GM18907 (cell line): ENCODE measurements around the gene AP1G1.
"Not testable (repeated sequence)": the region's sequence is repeated elsewhere in the genome, so short reads cannot be mapped to it uniquely, and the experiment has no call there.

ENCODE experiments used
- ATAC-seq: cut with Tn5 transposase; IDR thresholded peaks from one replicate; pipeline ENCODE4 v1.9.1; 2021; ENCODE audit warnings: mild to moderate bottlenecking, moderate library complexity; ENCODE audit not compliant: unreplicated experiment

Gene AP1G1

GRCh38 chr16:71808593-71809459 lies at the start of gene AP1G1:
Gene AP1G1 (minus strand): TSS chr16:71808834. CDS start chr16:71789479, 19,355 bp downstream.
- ATAC-seq: peak; percentile 81

- no peak for ATAC-seq
These were observed 47.5 kb upstream of the AP1G1 start for GRCh38 chr16:71855937-71856662.

GRCh38 chr16:71854369-71854948 lies 45.8 kb upstream of the AP1G1 start:
- ATAC-seq: no peak

GRCh38 chr16:71853413-71853812 lies 44.8 kb upstream of the AP1G1 start:
- peak; percentile 54 for ATAC-seq

- no peak for ATAC-seq
These were observed 43.9 kb upstream of the AP1G1 start for GRCh38 chr16:71852561-71852960.

- no peak for ATAC-seq
These were observed 43.5 kb upstream of the AP1G1 start for GRCh38 chr16:71852158-71852557.

- ATAC-seq: no peak
These were observed 43.1 kb upstream of the AP1G1 start for GRCh38 chr16:71851746-71852145.

- ATAC-seq: no peak
These were observed 40.0 kb upstream of the AP1G1 start for GRCh38 chr16:71848622-71849021.

GRCh38 chr16:71847096-71847495 lies 38.5 kb upstream of the AP1G1 start:
- ATAC-seq: no peak

- no peak for ATAC-seq
These were observed 37.8 kb upstream of the AP1G1 start for GRCh38 chr16:71846431-71846830.

- peak; percentile 79 for ATAC-seq
These were observed 37.2 kb upstream of the AP1G1 start, which contains the start of gene ATXN1L for GRCh38 chr16:71845639-71846430. Gene ATXN1L (plus strand): TSS chr16:71845976. CDS start chr16:71849741, 3,765 bp downstream.

GRCh38 chr16:71843572-71843971 lies 34.9 kb upstream of the AP1G1 start:
- ATAC-seq: no peak

GRCh38 chr16:71840052-71840451 lies 31.4 kb upstream of the AP1G1 start:
- no peak for ATAC-seq

- no peak for ATAC-seq
These were observed 28.5 kb upstream of the AP1G1 start for GRCh38 chr16:71837150-71837549.

- ATAC-seq: no peak
These were observed 25.7 kb upstream of the AP1G1 start for GRCh38 chr16:71834291-71834690.

GRCh38 chr16:71832112-71832511 lies 23.5 kb upstream of the AP1G1 start:
- not testable (repeated sequence) for ATAC-seq

GRCh38 chr16:71831698-71832097 lies 23.1 kb upstream of the AP1G1 start:
- ATAC-seq: not testable (repeated sequence)

GRCh38 chr16:71830359-71830758 lies 21.7 kb upstream of the AP1G1 start:
- ATAC-seq: no peak

GRCh38 chr16:71826533-71827017 lies 17.9 kb upstream of the AP1G1 start:
- no peak for ATAC-seq

GRCh38 chr16:71817155-71817500 lies 8.5 kb upstream of the AP1G1 start:
- ATAC-seq: peak; percentile 14
